Upper lobe of left lung (tissue), 6 donors: Measurements from ENCODE around the gene MCOLN3. TPM values are rescaled to one million over a fixed set of nuclear protein-coding genes. Genes with fewer than 3 reads are reported as not detected.

Experiments
- ATAC-seq, 2 donors: fragments of 200-7000 bp; cut with Tn5 transposase; one replicate each; pipeline ENCODE4 v1.9.1; 2022; ENCODE audit warnings: mild to moderate bottlenecking in 2 of 2, moderate library complexity in 2 of 2; ENCODE audit not compliant: low FRiP score in 2 of 2
- DNase-seq, 2 donors: peaks; one replicate each; pipeline ENCODE4 v3.0.0-alpha.2; 2019 to 2020
- H3K27ac ChIP-seq, 4 donors: fragments of 200-600 bp; sonication (generic); one replicate each; pipeline ENCODE4 v1.5.1; 2016 to 2019
- H3K27me3 ChIP-seq, 4 donors: fragments of 200-600 bp; sonication (generic); one replicate each; pipeline ENCODE4 v1.5.1; 2017 to 2019
- H3K36me3 ChIP-seq, 4 donors: fragments of 200-600 bp; sonication (generic); one replicate each; pipeline ENCODE4 v1.5.1; 2016 to 2019
- H3K4me1 ChIP-seq, 4 donors: fragments of 200-600 bp; sonication (generic); one replicate each; pipeline ENCODE4 v1.5.1; 2018 to 2019
- H3K4me3 ChIP-seq, 4 donors: fragments of 200-600 bp; sonication (generic); one replicate each; pipeline ENCODE4 v1.5.1; 2017 to 2019; ENCODE audit warnings: mild to moderate bottlenecking in 2 of 4, moderate library complexity in 1 of 4
- H3K9me3 ChIP-seq, 4 donors: fragments of 200-600 bp; sonication (generic); one replicate each; pipeline ENCODE4 v1.5.1; 2018 to 2019
- EP300 ChIP-seq, 4 donors: sonication (generic); formaldehyde crosslinking; IDR thresholded peaks; one replicate each; pipeline ENCODE4 v1.5.1; 2017; ENCODE audit warnings: antibody characterized with exemption in 4 of 4, control low read depth in 2 of 4
- POLR2A ChIP-seq, 4 donors: fragments of 450-650 bp; IDR thresholded peaks; one replicate each; pipeline ENCODE4 v1.5.1; 2016 to 2017; ENCODE audit warnings: antibody characterized with exemption in 4 of 4, mild to moderate bottlenecking in 2 of 4
- POLR2AphosphoS5 ChIP-seq, 2 donors: sonication (generic); formaldehyde crosslinking; IDR thresholded peaks; one replicate each; pipeline ENCODE4 v1.5.1; 2017; ENCODE audit warnings: antibody characterized with exemption in 2 of 2
- WGBS, 2 donors: methylation state at CpG; one replicate each; pipeline ENCODE4 v1.1.5; 2017 to 2018; 5-methylcytosine and 5-hydroxymethylcytosine counted together
- total RNA-seq, 6 donors: library from RNA; depleted of rRNA in 4 of 6; stranded (reverse); fragments of >200 nt in 4 of 6; gene quantifications; one replicate each; pipeline versions ENCODE4 v1.1.0 to v1.2.1, GENCODE V29; 2016 to 2021
- TF ChIP-seq, protein P1 (sequence below), 6 experiments: fragments of 450-650 bp in 4 of 6; fragments of 200-600 bp in 2 of 6; sonication (generic) in 2 of 6; IDR thresholded peaks; one replicate each; pipeline ENCODE4 v1.5.1; 2016 to 2019; ENCODE audit warnings: antibody characterized with exemption in 6 of 6
- donor health status: DM: no; HTN: no; CAD: no; lungs with moderate emphysema.
- donor health status: DM: no; HTN: yes; CAD: no; lungs with severe emphysema.

The MCOLN3 gene
- total RNA-seq, 6 donors from 2014 or later = 5.5 to 18.9 (median 5.8) TPM

DNA sequence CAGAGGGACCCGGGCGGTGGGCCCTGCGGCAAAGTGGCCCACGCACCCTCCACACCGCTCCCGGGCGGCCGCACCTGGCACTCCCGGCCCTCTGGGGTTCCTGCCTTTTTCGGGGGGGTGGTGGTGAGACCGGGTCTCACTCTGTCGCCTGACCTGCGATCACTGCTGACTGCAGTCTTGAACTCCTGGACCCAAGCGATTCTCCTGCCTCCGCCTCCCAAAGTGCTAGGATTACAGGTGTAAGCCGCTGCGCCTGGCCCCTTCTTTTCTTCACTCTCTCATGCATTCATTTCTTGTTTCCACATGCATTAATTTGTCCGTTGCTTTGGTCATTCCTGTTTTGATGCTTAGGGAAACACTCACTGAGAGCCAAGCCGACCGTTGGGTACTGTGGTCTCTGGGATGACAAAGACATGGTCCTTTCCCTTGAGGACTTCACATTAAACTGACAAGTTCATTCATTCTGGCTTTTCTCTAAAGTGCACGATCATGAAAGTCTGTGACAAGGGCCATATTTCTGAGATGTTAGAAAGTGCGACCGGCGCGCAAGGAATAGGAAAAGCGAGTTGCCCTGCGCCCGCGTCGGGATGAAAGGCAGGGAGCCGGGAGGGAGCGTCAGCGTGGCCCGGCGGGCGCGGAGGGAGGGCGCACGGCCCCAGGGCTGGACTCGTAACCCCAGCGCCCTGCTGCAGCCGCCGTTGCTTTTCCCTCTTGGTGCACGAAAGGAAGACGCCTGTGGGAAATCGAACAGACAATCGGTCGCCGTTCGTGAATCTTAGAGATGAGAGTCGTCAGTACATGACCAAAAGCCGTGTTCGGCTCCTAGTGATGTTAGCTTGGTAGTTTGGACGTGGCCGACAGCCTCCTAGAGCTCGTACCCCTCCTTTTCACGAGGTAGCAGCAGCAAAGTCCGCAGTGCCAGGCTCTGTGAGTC, 50.4 kb downstream of the MCOLN3 start:
- peaks cover 0 to 13% (median 8%) of the 10 kb centered on the region in 4 donors for H3K27me3 ChIP-seq

DNA sequence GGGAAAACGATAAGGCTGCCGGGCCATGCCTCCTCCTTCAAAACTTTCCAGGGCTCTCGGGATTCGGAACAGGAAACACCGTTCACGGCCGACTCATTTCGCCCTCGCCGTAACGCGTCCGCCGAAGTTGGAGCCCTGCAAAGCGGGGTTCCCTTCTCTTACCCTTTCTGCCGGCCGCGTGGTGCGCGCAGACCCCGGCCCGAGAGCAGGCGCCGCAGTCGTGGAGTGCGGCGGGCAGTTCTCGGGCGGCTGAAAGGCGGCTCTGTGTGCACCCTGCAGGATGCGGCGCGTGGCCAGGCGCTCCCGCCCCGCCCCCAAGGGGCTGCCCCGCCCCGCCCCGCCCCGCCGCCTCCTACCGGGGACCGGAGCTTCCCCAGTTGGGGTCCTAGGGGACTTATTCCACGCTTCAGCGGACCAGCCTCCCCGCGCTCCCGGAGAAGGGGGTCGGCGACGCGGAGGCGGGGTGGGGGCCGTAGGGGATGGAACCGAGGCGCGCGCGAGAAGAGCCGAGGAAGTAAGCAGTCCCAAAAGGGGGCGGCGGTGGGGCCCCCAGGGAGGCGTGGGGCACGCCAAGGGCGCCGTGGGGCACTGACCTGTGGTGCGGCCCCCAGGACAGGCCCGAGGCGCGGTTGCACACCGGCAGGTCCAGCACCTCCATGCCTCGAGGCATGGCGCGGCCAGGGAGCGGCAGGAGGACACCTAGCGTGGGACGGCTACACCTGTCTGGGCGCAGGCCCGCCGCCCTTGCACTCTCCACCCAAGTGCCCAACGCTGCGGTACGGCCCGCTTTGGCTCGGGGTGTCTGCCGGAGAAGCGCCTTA, 51.2 kb downstream of the MCOLN3 start, which contains the start of gene MCOLN2:
TSS of gene MCOLN2 (minus strand) at position 268 of the 821 bp plus-strand sequence. CDS start at position 27, 241 bp downstream.
- no peaks in the 10 kb centered on the region for H3K9me3 ChIP-seq
- peak within 1 kb of the TSS in 2 of 4 donors; percentile 43 to 68 for H3K27ac ChIP-seq
- 0 to 1% methylated on average over 19 to 42 of the region's 87 CpGs for WGBS, 2 donors
- DNase-seq (peak; percentile 28 to 90), ATAC-seq (peak; percentile 80 to 92)
- H3K27me3 ChIP-seq = peaks cover 0 to 13% (median 8%) of the 10 kb centered on the region in 4 donors
- TF ChIP-seq POLR2AphosphoS5 (IDR thresholded peaks at IDR 0.05) (peak in 1 of 2 donors; percentile 30), POLR2A (IDR thresholded peaks at IDR 0.05) (peak in 2 of 4 donors; percentile 17 to 34), EP300 (IDR thresholded peaks at IDR 0.05) (no peak)
- TF ChIP-seq, protein P1, sequence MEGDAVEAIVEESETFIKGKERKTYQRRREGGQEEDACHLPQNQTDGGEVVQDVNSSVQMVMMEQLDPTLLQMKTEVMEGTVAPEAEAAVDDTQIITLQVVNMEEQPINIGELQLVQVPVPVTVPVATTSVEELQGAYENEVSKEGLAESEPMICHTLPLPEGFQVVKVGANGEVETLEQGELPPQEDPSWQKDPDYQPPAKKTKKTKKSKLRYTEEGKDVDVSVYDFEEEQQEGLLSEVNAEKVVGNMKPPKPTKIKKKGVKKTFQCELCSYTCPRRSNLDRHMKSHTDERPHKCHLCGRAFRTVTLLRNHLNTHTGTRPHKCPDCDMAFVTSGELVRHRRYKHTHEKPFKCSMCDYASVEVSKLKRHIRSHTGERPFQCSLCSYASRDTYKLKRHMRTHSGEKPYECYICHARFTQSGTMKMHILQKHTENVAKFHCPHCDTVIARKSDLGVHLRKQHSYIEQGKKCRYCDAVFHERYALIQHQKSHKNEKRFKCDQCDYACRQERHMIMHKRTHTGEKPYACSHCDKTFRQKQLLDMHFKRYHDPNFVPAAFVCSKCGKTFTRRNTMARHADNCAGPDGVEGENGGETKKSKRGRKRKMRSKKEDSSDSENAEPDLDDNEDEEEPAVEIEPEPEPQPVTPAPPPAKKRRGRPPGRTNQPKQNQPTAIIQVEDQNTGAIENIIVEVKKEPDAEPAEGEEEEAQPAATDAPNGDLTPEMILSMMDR (IDR thresholded peaks at IDR 0.05) = no peak
- peak within 1 kb of the TSS; percentile 53 to 76 (median 68) for H3K4me3 ChIP-seq
- H3K4me1 ChIP-seq = peaks cover 18 to 24% (median 21%) of the 10 kb centered on the region in 4 donors
- H3K36me3 ChIP-seq = no peaks in the 10 kb centered on the region

More for the DNA sequence above, 50.4 kb downstream of the MCOLN3 start:
- ATAC-seq (peak in 1 of 2 donors; percentile 63), DNase-seq (peak in 1 of 2 donors; percentile 82)
- WGBS, 2 donors = 3 to 5% methylated on average over 19 to 58 of the region's 58 CpGs
- peak overlapping the region; percentile 53 to 76 (median 68) for H3K4me3 ChIP-seq
- TF ChIP-seq EP300 (IDR thresholded peaks at IDR 0.05) (no peak), POLR2AphosphoS5 (IDR thresholded peaks at IDR 0.05) (no peak), POLR2A (IDR thresholded peaks at IDR 0.05) (no peak)
- TF ChIP-seq, protein P1 (IDR thresholded peaks at IDR 0.05) = no peak
- peak overlapping the region in 1 of 4 donors; percentile 68 for H3K27ac ChIP-seq
- H3K36me3 ChIP-seq = no peaks in the 10 kb centered on the region
- H3K4me1 ChIP-seq = peaks cover 18 to 24% (median 21%) of the 10 kb centered on the region in 4 donors
- no peaks in the 10 kb centered on the region for H3K9me3 ChIP-seq

DNA sequence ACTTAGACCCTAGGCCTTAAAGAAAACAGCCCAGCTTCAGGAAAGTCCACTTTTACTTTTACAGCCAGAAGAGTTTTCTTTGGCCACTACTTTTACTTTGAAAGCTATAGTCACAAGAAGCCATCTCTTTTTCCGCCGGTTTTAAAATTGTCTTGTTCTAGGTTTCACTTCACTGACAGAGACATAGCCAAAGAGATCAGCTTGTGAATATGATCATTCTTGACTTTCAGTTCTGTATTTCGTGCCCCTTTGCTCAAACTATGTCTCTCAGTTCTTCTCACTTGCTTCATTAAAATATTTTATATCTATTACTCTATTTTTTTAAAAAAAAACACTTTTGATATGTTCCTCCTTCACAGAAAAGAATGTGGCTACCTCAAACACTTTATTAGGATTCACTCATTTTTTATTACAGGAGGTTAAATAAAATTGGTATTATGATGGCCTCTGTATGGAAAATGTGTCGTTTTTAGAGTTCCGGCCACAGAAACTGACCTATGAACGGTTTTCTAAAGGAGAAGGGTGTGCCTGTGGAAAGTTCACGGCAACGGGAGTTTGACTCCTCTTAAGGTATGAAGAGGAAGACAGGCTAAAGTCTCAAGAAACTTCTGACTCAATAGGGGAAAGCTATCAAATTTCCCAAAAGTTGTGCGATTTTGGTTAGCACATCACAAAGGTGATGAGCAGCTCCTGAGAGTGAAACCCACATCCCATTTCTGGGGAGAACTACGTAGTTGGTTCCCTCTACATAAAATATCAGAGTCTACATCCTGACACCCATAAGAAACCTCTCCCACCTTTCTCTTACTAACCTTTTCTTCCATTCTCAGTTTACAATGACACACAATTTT, 52.6 kb downstream of the MCOLN3 start:
- 59 to 76% methylated on average over 10 of the region's 10 CpGs for WGBS, 2 donors
- H3K9me3 ChIP-seq = no peaks in the 10 kb centered on the region
- H3K36me3 ChIP-seq = no peaks in the 10 kb centered on the region
- DNase-seq (no peak), ATAC-seq (no peak)
- H3K4me3 ChIP-seq = peak overlapping the region in 3 of 4 donors; percentile 53 to 76 (median 73)
- peak overlapping the region in 1 of 4 donors; percentile 5 for H3K27ac ChIP-seq
- TF ChIP-seq POLR2AphosphoS5 (IDR thresholded peaks at IDR 0.05) = no peak
- peaks cover 0 to 13% (median 8%) of the 10 kb centered on the region in 4 donors for H3K27me3 ChIP-seq
- H3K4me1 ChIP-seq = peaks cover 18 to 24% (median 21%) of the 10 kb centered on the region in 4 donors

DNA sequence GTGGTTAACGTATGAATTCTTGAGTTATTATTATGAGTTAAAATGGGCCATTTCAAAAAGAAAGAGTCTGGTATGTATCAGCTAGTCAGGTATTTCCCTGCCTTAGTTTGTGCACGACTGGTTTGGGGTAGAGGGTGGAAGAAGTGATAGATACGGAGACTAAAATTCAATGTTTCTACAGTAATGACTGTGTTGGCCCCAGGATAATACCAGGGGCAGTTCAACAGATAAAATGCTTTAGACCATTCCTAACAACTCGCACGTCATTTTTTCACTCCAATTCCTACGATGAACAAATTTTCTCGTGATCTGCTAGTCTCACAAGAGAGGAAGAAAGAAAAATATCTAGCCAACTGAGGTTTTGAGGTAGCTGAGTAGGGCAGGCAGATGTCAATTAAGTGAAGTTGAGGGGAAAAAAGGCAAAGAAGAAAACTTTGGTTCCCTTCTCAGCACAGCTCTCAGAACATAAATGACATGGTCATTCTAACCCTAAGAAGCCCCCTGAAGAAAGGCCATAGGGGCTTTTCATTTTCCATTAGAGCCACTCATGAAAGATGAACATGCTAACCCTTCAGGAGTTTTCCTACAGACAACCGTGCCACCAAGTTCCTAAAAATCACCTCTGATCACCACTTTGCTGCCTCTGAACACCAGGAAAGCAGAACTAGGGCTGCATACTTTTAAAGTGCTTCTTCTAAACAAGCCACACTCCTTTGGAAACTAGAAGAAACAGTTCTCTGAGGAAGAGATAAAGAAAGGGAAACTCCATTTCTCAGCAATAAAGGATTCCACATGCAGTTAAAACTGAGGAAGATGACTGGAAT, 57.0 kb downstream of the MCOLN3 start:
- Histone ChIP-seq H3K4me3 (no peak overlapping the region), H3K9me3 (no peaks in the 10 kb centered on the region), H3K27ac (no peak overlapping the region), H3K4me1 (no peaks in the 10 kb centered on the region), H3K36me3 (no peaks in the 10 kb centered on the region), H3K27me3 (no peaks in the 10 kb centered on the region)
- ATAC-seq (no peak), DNase-seq (no peak)
- WGBS, 2 donors = 64 to 65% methylated on average over 8 of the region's 8 CpGs
- TF ChIP-seq EP300 (IDR thresholded peaks at IDR 0.05) (no peak), POLR2AphosphoS5 (IDR thresholded peaks at IDR 0.05) (no peak), POLR2A (IDR thresholded peaks at IDR 0.05) (no peak)
- TF ChIP-seq, protein P1 (IDR thresholded peaks at IDR 0.05) = no peak
